Measurements from ENCODE around the gene LMO1. TPM values are rescaled to one million over a fixed set of nuclear protein-coding genes. Genes with fewer than 3 reads are reported as not detected.

Gene LMO1
- total RNA-seq, 2 experiments from 2014 or later = not detected

DNA sequence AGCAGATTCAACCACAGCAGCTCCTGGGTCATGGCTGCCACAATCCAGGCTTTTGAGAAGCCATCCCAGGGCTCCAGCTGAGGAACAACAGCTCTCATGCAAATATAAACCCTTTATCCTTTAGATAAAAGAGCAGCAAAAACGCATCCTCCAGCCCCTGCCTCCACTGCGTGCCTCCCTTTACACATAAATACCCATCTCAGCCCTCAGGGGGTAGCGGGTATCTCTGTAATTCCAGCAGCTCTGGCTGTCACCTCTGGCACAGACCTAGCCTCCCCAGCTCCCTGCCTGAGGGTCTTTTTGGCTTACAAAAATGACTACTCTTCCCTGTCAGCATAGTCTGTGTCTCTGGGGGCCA lies 21.6 kb downstream of the LMO1 start:
- H3K4me1 ChIP-seq (ENCODE audit: insufficient read depth, low read length) = no peaks in the 10 kb centered on the region
- H3K36me3 ChIP-seq (ENCODE audit: insufficient read depth, low read length) = no peaks in the 10 kb centered on the region
- TF ChIP-seq, protein P1, sequence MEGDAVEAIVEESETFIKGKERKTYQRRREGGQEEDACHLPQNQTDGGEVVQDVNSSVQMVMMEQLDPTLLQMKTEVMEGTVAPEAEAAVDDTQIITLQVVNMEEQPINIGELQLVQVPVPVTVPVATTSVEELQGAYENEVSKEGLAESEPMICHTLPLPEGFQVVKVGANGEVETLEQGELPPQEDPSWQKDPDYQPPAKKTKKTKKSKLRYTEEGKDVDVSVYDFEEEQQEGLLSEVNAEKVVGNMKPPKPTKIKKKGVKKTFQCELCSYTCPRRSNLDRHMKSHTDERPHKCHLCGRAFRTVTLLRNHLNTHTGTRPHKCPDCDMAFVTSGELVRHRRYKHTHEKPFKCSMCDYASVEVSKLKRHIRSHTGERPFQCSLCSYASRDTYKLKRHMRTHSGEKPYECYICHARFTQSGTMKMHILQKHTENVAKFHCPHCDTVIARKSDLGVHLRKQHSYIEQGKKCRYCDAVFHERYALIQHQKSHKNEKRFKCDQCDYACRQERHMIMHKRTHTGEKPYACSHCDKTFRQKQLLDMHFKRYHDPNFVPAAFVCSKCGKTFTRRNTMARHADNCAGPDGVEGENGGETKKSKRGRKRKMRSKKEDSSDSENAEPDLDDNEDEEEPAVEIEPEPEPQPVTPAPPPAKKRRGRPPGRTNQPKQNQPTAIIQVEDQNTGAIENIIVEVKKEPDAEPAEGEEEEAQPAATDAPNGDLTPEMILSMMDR (IDR thresholded peaks at IDR 0.05) = no peak
- H3K4me3 Mint-ChIP-seq = no peak overlapping the region
- H3K4me3 ChIP-seq (ENCODE audit: low read length) = no peak overlapping the region
- peaks cover 8% of the 10 kb centered on the region for H3K27me3 Mint-ChIP-seq
- no peak overlapping the region for H3K27ac Mint-ChIP-seq
- H3K27me3 ChIP-seq (ENCODE audit: control insufficient read depth in 1 of 2, insufficient read depth in 2 of 2, low read length in 2 of 2) = no peaks in the 10 kb centered on the region
- ChIA-PET POLR2A (no interaction called here), CTCF (no interaction called here)
- no peaks in the 10 kb centered on the region for H3K36me3 Mint-ChIP-seq (ENCODE audit: low read depth)
- no peaks in the 10 kb centered on the region for H3K9me3 ChIP-seq (ENCODE audit: control insufficient read depth in 1 of 2, insufficient read depth in 1 of 2, low read length in 2 of 2)
- no peaks in the 10 kb centered on the region for H3K9me3 Mint-ChIP-seq
- no peaks in the 10 kb centered on the region for H3K4me1 Mint-ChIP-seq (ENCODE audit: low read depth)
- DNase-seq (no peak), ATAC-seq (ENCODE audit: poor library complexity) (no peak)
- no peak overlapping the region for H3K27ac ChIP-seq (ENCODE audit: low read depth in 1 of 2, low read length in 2 of 2)
- intact Hi-C loops (cut with DNase I, micrococcal nuclease) = no loop called here

DNA sequence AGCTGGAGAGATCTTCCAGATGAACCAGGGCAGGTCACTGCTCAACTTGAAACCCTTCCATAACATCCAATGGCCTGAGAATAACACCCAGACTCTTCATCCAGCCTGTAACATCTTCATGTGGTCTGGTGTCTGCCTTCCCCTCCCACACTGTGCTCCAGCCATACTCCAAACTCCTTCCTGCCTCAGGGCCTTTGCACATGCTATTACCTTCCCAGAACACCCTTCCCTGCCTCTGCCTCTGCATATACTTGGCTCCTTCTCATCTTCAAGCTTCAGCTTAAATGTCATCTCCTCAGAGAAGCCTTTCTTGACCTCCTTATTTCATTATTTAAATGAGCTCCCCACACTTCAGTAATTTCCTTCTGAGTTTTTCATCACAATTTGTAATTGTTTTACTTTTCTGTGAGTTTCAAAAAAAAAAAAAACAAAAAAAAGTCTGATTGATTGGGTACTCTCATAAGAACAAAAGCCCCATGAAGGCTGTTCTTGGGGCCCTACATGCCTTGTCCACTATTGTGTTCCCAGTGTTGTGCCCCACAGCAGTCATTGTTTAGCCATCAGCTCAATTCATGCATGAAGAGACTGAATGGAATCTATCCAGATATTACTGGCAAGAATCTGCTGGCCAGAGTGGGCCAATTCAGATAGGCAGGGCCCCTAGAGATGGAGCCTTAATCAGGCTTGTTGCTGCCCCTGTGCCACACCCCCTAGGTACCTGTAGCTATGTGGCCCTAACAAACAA lies 22.1 kb downstream of the LMO1 start:
- no peak for ATAC-seq (ENCODE audit: poor library complexity)
- H3K4me1 Mint-ChIP-seq (ENCODE audit: low read depth) = no peaks in the 10 kb centered on the region
- TF ChIP-seq, protein P1 (IDR thresholded peaks at IDR 0.05) = no peak
- no peaks in the 10 kb centered on the region for H3K4me1 ChIP-seq (ENCODE audit: insufficient read depth, low read length)
- H3K4me3 Mint-ChIP-seq = no peak overlapping the region
- H3K27ac ChIP-seq (ENCODE audit: low read depth in 1 of 2, low read length in 2 of 2) = no peak overlapping the region
- H3K9me3 ChIP-seq (ENCODE audit: control insufficient read depth in 1 of 2, insufficient read depth in 1 of 2, low read length in 2 of 2) = no peaks in the 10 kb centered on the region
- H3K4me3 ChIP-seq (ENCODE audit: low read length) = no peak overlapping the region
- H3K27me3 Mint-ChIP-seq = peaks cover 8% of the 10 kb centered on the region
- POLR2A ChIA-PET = no interaction called here
- no peaks in the 10 kb centered on the region for H3K36me3 Mint-ChIP-seq (ENCODE audit: low read depth)
- no peaks in the 10 kb centered on the region for H3K9me3 Mint-ChIP-seq
- no peaks in the 10 kb centered on the region for H3K36me3 ChIP-seq (ENCODE audit: insufficient read depth, low read length)
- CTCF ChIA-PET = no interaction called here
- intact Hi-C loops (cut with DNase I, micrococcal nuclease) = no loop called here
- no peak overlapping the region for H3K27ac Mint-ChIP-seq
- no peaks in the 10 kb centered on the region for H3K27me3 ChIP-seq (ENCODE audit: control insufficient read depth in 1 of 2, insufficient read depth in 2 of 2, low read length in 2 of 2)
- DNase-seq = no peak

DNA sequence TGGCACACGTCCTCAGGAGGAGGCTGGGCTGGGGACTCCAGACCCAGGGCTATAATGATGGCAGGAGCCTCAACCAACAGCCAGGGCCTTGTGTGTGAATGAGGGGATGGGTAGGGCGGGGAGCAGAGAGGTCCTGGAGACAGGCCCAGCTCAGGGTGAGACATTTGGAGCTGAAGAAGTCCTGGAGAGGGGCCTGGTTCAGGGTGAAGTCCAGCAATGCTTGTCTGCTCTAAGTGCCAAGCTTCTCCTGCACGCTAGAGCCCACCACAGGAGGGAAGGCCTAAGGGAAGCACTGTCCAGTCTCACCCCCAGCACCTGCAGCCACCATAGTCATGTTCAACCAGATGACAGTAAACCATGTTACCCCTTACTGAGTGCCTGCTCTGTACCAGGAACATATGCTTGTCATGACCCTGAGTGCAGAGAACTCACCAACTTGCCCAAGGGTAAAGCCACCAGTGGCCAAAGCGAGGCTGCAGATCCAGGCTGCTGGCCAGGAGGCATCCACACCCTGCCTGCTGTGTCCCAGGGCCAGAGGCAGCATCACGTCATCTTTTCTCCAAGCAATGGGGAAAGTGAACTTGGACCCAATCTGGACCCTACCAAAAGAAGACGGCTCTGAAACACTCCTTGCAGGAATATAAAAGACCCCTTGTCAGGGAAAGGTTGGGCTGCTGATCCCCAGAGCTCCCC lies 24.0 kb downstream of the LMO1 start:
- intact Hi-C loops (cut with DNase I, micrococcal nuclease) = no loop called here
- no peaks in the 10 kb centered on the region for H3K36me3 Mint-ChIP-seq (ENCODE audit: low read depth)
- H3K9me3 Mint-ChIP-seq = no peaks in the 10 kb centered on the region
- TF ChIP-seq, protein P1 (IDR thresholded peaks at IDR 0.05) = no peak
- DNase-seq = no peak
- POLR2A ChIA-PET = no interaction called here
- no peak for ATAC-seq (ENCODE audit: poor library complexity)
- Histone ChIP-seq H3K4me1 (ENCODE audit: insufficient read depth, low read length) (no peaks in the 10 kb centered on the region), H3K27ac (ENCODE audit: low read depth in 1 of 2, low read length in 2 of 2) (no peak overlapping the region), H3K9me3 (ENCODE audit: control insufficient read depth in 1 of 2, insufficient read depth in 1 of 2, low read length in 2 of 2) (no peaks in the 10 kb centered on the region), H3K36me3 (ENCODE audit: insufficient read depth, low read length) (no peaks in the 10 kb centered on the region), H3K27me3 (ENCODE audit: control insufficient read depth in 1 of 2, insufficient read depth in 2 of 2, low read length in 2 of 2) (no peaks in the 10 kb centered on the region), H3K4me3 (ENCODE audit: low read length) (no peak overlapping the region)
- CTCF ChIA-PET = no interaction called here
- no peaks in the 10 kb centered on the region for H3K27me3 Mint-ChIP-seq
- H3K4me1 Mint-ChIP-seq (ENCODE audit: low read depth) = no peaks in the 10 kb centered on the region
- H3K27ac Mint-ChIP-seq = no peak overlapping the region
- no peak overlapping the region for H3K4me3 Mint-ChIP-seq
